ENCODE measurements around the gene PAPLN. TPM values are rescaled to one million over a fixed set of nuclear protein-coding genes. Genes with fewer than 3 reads are reported as not detected.

The PAPLN gene
- total and polyA plus RNA-seq, 2 experiments from 2014 or later = 2.8 to 13.2 TPM

DNA sequence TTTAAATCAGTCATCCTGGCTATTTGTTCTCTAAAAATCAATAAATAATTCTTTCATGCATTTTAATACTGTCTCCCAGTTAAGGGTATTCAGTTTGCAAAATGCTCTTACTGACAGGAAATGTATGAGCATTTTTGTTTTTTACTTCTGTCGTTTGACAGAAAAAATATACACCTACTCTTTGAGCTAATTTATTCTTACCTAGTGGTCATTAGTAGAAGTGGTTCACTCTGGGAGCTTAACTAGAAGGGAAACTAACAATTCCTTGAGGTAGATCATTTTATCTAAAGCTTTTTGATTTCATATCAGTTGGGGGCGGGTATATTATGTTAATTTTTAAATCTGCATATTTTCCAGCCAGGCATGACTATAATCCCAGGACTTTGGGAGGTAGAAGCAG is 33.8 kb upstream of the PAPLN start:
- Histone ChIP-seq H4K20me1 (replicated peaks; ENCODE audit: insufficient read depth) (peaks cover 9% of the 10 kb centered on the region; the same call in 1 of the 2 replicates), H3K27me3 (ENCODE audit: insufficient read depth) (no peaks in the 10 kb centered on the region), H3K4me3 (no peak overlapping the region), H3F3A (replicated peaks; ENCODE audit: low read depth) (no peaks in the 10 kb centered on the region; the same call in 1 of the 2 replicates), H3K4me2 (no peak overlapping the region), H3K79me2 (replicated peaks; ENCODE audit: insufficient read depth) (no peaks in the 10 kb centered on the region), H3K9me2 (ENCODE audit: insufficient read depth) (no peaks in the 10 kb centered on the region), H3K27ac (ENCODE audit: low read depth) (no peak overlapping the region), H3K4me1 (ENCODE audit: insufficient read depth) (peaks cover 7% of the 10 kb centered on the region; the same call in 1 of the 2 replicates), H3K36me3 (ENCODE audit: insufficient read depth) (peaks cover 11% of the 10 kb centered on the region), H2AFZ (no peak overlapping the region)
- no peak overlapping the region for H3K27ac Mint-ChIP-seq
- no peak for ATAC-seq
- H3K36me3 Mint-ChIP-seq (ENCODE audit: low read depth) = peaks cover 68% of the 10 kb centered on the region
- H3K9me3 Mint-ChIP-seq = peaks cover 14% of the 10 kb centered on the region; the same call in 2 of the 3 replicates
- peak; percentile 28 for DNase-seq (ENCODE audit: low spot score)
- peaks cover 7% of the 10 kb centered on the region for H3K4me1 Mint-ChIP-seq
- no peak overlapping the region for H3K4me3 Mint-ChIP-seq
- H3K27me3 Mint-ChIP-seq (ENCODE audit: insufficient read depth, low read depth, poor library complexity) = peaks cover 1% of the 10 kb centered on the region
- no peak for TF ChIP-seq ZNF114 (CRISPR knock-in tag; IDR thresholded peaks at IDR 0.05)
- TF ChIP-seq, protein P1, sequence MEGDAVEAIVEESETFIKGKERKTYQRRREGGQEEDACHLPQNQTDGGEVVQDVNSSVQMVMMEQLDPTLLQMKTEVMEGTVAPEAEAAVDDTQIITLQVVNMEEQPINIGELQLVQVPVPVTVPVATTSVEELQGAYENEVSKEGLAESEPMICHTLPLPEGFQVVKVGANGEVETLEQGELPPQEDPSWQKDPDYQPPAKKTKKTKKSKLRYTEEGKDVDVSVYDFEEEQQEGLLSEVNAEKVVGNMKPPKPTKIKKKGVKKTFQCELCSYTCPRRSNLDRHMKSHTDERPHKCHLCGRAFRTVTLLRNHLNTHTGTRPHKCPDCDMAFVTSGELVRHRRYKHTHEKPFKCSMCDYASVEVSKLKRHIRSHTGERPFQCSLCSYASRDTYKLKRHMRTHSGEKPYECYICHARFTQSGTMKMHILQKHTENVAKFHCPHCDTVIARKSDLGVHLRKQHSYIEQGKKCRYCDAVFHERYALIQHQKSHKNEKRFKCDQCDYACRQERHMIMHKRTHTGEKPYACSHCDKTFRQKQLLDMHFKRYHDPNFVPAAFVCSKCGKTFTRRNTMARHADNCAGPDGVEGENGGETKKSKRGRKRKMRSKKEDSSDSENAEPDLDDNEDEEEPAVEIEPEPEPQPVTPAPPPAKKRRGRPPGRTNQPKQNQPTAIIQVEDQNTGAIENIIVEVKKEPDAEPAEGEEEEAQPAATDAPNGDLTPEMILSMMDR (conservative IDR thresholded peaks at IDR 0.05; ENCODE audit: low read depth in 2 of 2) = peak in 1 of 2 experiments; percentile 27; a peak in 1 of 4 replicates

DNA sequence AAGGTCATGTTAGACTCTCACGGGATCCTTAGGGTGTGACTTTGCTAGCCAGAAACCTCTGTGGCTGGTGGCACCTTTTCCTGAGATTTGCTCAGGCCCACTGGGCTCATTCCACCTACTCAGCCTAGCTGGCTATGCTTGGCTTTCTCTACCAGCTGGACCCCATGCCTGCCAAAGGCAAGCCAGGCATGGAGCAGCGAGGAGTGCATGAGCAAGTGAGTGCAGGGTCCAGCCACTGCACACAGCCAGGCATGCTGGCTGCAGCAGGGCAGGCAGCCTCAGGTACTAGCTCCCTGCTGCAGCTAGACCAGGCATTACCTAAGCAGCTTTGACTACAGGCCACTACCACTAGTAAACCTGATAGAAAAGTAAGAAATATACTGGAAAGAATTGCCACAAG is 29.7 kb upstream of the PAPLN start:
- peaks cover 3% of the 10 kb centered on the region; the same call in 2 of the 3 replicates for H3K4me1 Mint-ChIP-seq
- Histone ChIP-seq H4K20me1 (replicated peaks; ENCODE audit: insufficient read depth) (no peaks in the 10 kb centered on the region), H3K36me3 (ENCODE audit: insufficient read depth) (peaks cover 19% of the 10 kb centered on the region), H3K9me2 (ENCODE audit: insufficient read depth) (no peaks in the 10 kb centered on the region), H3K27ac (ENCODE audit: low read depth) (no peak overlapping the region), H3F3A (replicated peaks; ENCODE audit: low read depth) (no peaks in the 10 kb centered on the region), H3K27me3 (ENCODE audit: insufficient read depth) (no peaks in the 10 kb centered on the region), H3K4me2 (no peak overlapping the region), H3K4me1 (ENCODE audit: insufficient read depth) (no peaks in the 10 kb centered on the region), H2AFZ (no peak overlapping the region), H3K4me3 (no peak overlapping the region), H3K79me2 (replicated peaks; ENCODE audit: insufficient read depth) (no peaks in the 10 kb centered on the region)
- no peak overlapping the region for H3K4me3 Mint-ChIP-seq
- ATAC-seq = no peak
- H3K27ac Mint-ChIP-seq = no peak overlapping the region
- TF ChIP-seq, protein P2, sequence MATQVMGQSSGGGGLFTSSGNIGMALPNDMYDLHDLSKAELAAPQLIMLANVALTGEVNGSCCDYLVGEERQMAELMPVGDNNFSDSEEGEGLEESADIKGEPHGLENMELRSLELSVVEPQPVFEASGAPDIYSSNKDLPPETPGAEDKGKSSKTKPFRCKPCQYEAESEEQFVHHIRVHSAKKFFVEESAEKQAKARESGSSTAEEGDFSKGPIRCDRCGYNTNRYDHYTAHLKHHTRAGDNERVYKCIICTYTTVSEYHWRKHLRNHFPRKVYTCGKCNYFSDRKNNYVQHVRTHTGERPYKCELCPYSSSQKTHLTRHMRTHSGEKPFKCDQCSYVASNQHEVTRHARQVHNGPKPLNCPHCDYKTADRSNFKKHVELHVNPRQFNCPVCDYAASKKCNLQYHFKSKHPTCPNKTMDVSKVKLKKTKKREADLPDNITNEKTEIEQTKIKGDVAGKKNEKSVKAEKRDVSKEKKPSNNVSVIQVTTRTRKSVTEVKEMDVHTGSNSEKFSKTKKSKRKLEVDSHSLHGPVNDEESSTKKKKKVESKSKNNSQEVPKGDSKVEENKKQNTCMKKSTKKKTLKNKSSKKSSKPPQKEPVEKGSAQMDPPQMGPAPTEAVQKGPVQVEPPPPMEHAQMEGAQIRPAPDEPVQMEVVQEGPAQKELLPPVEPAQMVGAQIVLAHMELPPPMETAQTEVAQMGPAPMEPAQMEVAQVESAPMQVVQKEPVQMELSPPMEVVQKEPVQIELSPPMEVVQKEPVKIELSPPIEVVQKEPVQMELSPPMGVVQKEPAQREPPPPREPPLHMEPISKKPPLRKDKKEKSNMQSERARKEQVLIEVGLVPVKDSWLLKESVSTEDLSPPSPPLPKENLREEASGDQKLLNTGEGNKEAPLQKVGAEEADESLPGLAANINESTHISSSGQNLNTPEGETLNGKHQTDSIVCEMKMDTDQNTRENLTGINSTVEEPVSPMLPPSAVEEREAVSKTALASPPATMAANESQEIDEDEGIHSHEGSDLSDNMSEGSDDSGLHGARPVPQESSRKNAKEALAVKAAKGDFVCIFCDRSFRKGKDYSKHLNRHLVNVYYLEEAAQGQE (IDR thresholded peaks at IDR 0.05; ENCODE audit: unreplicated experiment) = no peak
- TF ChIP-seq, protein P3, sequence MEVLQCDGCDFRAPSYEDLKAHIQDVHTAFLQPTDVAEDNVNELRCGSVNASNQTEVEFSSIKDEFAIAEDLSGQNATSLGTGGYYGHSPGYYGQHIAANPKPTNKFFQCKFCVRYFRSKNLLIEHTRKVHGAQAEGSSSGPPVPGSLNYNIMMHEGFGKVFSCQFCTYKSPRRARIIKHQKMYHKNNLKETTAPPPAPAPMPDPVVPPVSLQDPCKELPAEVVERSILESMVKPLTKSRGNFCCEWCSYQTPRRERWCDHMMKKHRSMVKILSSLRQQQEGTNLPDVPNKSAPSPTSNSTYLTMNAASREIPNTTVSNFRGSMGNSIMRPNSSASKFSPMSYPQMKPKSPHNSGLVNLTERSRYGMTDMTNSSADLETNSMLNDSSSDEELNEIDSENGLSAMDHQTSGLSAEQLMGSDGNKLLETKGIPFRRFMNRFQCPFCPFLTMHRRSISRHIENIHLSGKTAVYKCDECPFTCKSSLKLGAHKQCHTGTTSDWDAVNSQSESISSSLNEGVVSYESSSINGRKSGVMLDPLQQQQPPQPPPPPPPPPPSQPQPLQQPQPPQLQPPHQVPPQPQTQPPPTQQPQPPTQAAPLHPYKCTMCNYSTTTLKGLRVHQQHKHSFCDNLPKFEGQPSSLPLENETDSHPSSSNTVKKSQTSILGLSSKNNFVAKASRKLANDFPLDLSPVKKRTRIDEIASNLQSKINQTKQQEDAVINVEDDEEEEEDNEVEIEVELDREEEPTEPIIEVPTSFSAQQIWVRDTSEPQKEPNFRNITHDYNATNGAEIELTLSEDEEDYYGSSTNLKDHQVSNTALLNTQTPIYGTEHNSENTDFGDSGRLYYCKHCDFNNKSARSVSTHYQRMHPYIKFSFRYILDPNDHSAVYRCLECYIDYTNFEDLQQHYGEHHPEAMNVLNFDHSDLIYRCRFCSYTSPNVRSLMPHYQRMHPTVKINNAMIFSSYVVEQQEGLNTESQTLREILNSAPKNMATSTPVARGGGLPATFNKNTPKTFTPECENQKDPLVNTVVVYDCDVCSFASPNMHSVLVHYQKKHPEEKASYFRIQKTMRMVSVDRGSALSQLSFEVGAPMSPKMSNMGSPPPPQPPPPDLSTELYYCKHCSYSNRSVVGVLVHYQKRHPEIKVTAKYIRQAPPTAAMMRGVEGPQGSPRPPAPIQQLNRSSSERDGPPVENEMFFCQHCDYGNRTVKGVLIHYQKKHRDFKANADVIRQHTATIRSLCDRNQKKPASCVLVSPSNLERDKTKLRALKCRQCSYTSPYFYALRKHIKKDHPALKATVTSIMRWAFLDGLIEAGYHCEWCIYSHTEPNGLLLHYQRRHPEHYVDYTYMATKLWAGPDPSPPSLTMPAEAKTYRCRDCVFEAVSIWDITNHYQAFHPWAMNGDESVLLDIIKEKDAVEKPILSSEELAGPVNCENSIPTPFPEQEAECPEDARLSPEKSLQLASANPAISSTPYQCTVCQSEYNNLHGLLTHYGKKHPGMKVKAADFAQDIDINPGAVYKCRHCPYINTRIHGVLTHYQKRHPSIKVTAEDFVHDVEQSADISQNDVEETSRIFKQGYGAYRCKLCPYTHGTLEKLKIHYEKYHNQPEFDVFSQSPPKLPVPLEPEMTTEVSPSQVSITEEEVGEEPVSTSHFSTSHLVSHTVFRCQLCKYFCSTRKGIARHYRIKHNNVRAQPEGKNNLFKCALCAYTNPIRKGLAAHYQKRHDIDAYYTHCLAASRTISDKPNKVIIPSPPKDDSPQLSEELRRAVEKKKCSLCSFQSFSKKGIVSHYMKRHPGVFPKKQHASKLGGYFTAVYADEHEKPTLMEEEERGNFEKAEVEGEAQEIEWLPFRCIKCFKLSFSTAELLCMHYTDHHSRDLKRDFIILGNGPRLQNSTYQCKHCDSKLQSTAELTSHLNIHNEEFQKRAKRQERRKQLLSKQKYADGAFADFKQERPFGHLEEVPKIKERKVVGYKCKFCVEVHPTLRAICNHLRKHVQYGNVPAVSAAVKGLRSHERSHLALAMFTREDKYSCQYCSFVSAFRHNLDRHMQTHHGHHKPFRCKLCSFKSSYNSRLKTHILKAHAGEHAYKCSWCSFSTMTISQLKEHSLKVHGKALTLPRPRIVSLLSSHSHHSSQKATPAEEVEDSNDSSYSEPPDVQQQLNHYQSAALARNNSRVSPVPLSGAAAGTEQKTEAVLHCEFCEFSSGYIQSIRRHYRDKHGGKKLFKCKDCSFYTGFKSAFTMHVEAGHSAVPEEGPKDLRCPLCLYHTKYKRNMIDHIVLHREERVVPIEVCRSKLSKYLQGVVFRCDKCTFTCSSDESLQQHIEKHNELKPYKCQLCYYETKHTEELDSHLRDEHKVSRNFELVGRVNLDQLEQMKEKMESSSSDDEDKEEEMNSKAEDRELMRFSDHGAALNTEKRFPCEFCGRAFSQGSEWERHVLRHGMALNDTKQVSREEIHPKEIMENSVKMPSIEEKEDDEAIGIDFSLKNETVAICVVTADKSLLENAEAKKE (CRISPR knock-in tag; IDR thresholded peaks at IDR 0.05) = no peak
- no peak for TF ChIP-seq NANOG (IDR thresholded peaks at IDR 0.05; ENCODE audit: borderline replicate concordance)
- H3K36me3 Mint-ChIP-seq (ENCODE audit: low read depth) = peaks cover 58% of the 10 kb centered on the region
- H3K27me3 Mint-ChIP-seq (ENCODE audit: insufficient read depth, low read depth, poor library complexity) = peaks cover 1% of the 10 kb centered on the region
- peaks cover 17% of the 10 kb centered on the region; the same call in 2 of the 3 replicates for H3K9me3 Mint-ChIP-seq
- DNase-seq (ENCODE audit: low spot score) = no peak

Measured in GM23338 (cell line).